ENCODE results near the gene ATP10B. TPM values are rescaled to one million over a fixed set of nuclear protein-coding genes. Genes with fewer than 3 reads are reported as not detected.

ATP10B gene
- total RNA-seq, 2 experiments from 2014 or later, result not detected

GRCh38 chr5:160693831-160694465, 158.1 kb downstream of the ATP10B start:
- Mint-ChIP-seq H3K36me3 (no peaks in the 10 kb centered on the region), H3K27me3 (peaks cover 4% of the 10 kb centered on the region), H3K9me3 (no peaks in the 10 kb centered on the region), H3K4me1 (no peaks in the 10 kb centered on the region), H3K4me3 (no peak overlapping the region), H3K27ac (no peak overlapping the region)
- no peak for DNase-seq

GRCh38 chr5:160692271-160692670, 159.7 kb downstream of the ATP10B start:
- no peaks in the 10 kb centered on the region for H3K9me3 Mint-ChIP-seq
- H3K27ac Mint-ChIP-seq, result no peak overlapping the region
- H3K27me3 Mint-ChIP-seq, result peaks cover 4% of the 10 kb centered on the region
- no peaks in the 10 kb centered on the region for H3K4me1 Mint-ChIP-seq
- DNase-seq, result no peak
- no peaks in the 10 kb centered on the region for H3K36me3 Mint-ChIP-seq
- no peak overlapping the region for H3K4me3 Mint-ChIP-seq

- H3K27ac Mint-ChIP-seq, result no peak overlapping the region
Observed at GRCh38 chr5:160685695-160686094, 166.3 kb downstream of the ATP10B start.

GRCh38 chr5:160685219-160685618, 166.8 kb downstream of the ATP10B start:
- Mint-ChIP-seq H3K9me3 (no peaks in the 10 kb centered on the region), H3K27me3 (no peaks in the 10 kb centered on the region), H3K27ac (no peak overlapping the region), H3K4me3 (no peak overlapping the region), H3K36me3 (no peaks in the 10 kb centered on the region), H3K4me1 (no peaks in the 10 kb centered on the region)
- no peak for DNase-seq

More at GRCh38 chr5:160685695-160686094, 166.3 kb downstream of the ATP10B start:
- Mint-ChIP-seq H3K4me1 (no peaks in the 10 kb centered on the region), H3K36me3 (no peaks in the 10 kb centered on the region), H3K4me3 (no peak overlapping the region), H3K9me3 (no peaks in the 10 kb centered on the region), H3K27me3 (no peaks in the 10 kb centered on the region)
- no peak for DNase-seq

- H3K9me3 Mint-ChIP-seq, result no peaks in the 10 kb centered on the region
- H3K36me3 Mint-ChIP-seq, result no peaks in the 10 kb centered on the region
- DNase-seq, result no peak
- H3K27me3 Mint-ChIP-seq, result peaks cover 4% of the 10 kb centered on the region
- no peak overlapping the region for H3K4me3 Mint-ChIP-seq
- no peaks in the 10 kb centered on the region for H3K4me1 Mint-ChIP-seq
- no peak overlapping the region for H3K27ac Mint-ChIP-seq
Observed at GRCh38 chr5:160679567-160680309, 172.3 kb downstream of the ATP10B start.

- no peak overlapping the region for H3K27ac Mint-ChIP-seq
Observed at GRCh38 chr5:160675988-160676387, 176.0 kb downstream of the ATP10B start.

GRCh38 chr5:160674901-160675300, 177.1 kb downstream of the ATP10B start:
- no peak overlapping the region for H3K4me3 Mint-ChIP-seq
- no peaks in the 10 kb centered on the region for H3K4me1 Mint-ChIP-seq
- H3K9me3 Mint-ChIP-seq, result no peaks in the 10 kb centered on the region
- DNase-seq, result no peak
- no peak overlapping the region for H3K27ac Mint-ChIP-seq
- no peaks in the 10 kb centered on the region for H3K36me3 Mint-ChIP-seq
- H3K27me3 Mint-ChIP-seq, result peaks cover 4% of the 10 kb centered on the region

More at GRCh38 chr5:160675988-160676387, 176.0 kb downstream of the ATP10B start:
- Mint-ChIP-seq H3K27me3 (peaks cover 4% of the 10 kb centered on the region), H3K36me3 (no peaks in the 10 kb centered on the region), H3K9me3 (no peaks in the 10 kb centered on the region), H3K4me3 (no peak overlapping the region), H3K4me1 (no peaks in the 10 kb centered on the region)
- no peak for DNase-seq

GRCh38 chr5:160672521-160672920, 179.5 kb downstream of the ATP10B start:
- H3K9me3 Mint-ChIP-seq, result no peaks in the 10 kb centered on the region
- H3K36me3 Mint-ChIP-seq, result no peaks in the 10 kb centered on the region
- no peak for DNase-seq
- H3K4me1 Mint-ChIP-seq, result no peaks in the 10 kb centered on the region
- peaks cover 4% of the 10 kb centered on the region for H3K27me3 Mint-ChIP-seq
- H3K4me3 Mint-ChIP-seq, result no peak overlapping the region
- H3K27ac Mint-ChIP-seq, result no peak overlapping the region

- DNase-seq, result no peak
- Mint-ChIP-seq H3K36me3 (no peaks in the 10 kb centered on the region), H3K4me3 (no peak overlapping the region), H3K9me3 (no peaks in the 10 kb centered on the region), H3K4me1 (no peaks in the 10 kb centered on the region), H3K27me3 (no peaks in the 10 kb centered on the region), H3K27ac (no peak overlapping the region)
Observed at GRCh38 chr5:160668356-160668755, 183.7 kb downstream of the ATP10B start.

GRCh38 chr5:160667160-160667559, 184.9 kb downstream of the ATP10B start:
- Mint-ChIP-seq H3K9me3 (peaks cover 1% of the 10 kb centered on the region), H3K4me1 (no peaks in the 10 kb centered on the region), H3K27ac (no peak overlapping the region), H3K27me3 (no peaks in the 10 kb centered on the region), H3K36me3 (no peaks in the 10 kb centered on the region), H3K4me3 (no peak overlapping the region)
- no peak for DNase-seq

- Mint-ChIP-seq H3K27me3 (no peaks in the 10 kb centered on the region), H3K36me3 (no peaks in the 10 kb centered on the region)
- no peak for DNase-seq
Observed at GRCh38 chr5:160665460-160665859, 186.6 kb downstream of the ATP10B start.

GRCh38 chr5:160660132-160660531, 191.9 kb downstream of the ATP10B start:
- no peak overlapping the region for H3K27ac Mint-ChIP-seq
- H3K27me3 Mint-ChIP-seq, result peaks cover 20% of the 10 kb centered on the region
- no peak overlapping the region for H3K4me3 Mint-ChIP-seq
- peaks cover 1% of the 10 kb centered on the region for H3K9me3 Mint-ChIP-seq
- no peaks in the 10 kb centered on the region for H3K36me3 Mint-ChIP-seq
- H3K4me1 Mint-ChIP-seq, result no peaks in the 10 kb centered on the region
- no peak for DNase-seq

More at GRCh38 chr5:160665460-160665859, 186.6 kb downstream of the ATP10B start:
- peaks cover 1% of the 10 kb centered on the region for H3K9me3 Mint-ChIP-seq
- no peaks in the 10 kb centered on the region for H3K4me1 Mint-ChIP-seq
- H3K4me3 Mint-ChIP-seq, result no peak overlapping the region
- H3K27ac Mint-ChIP-seq, result no peak overlapping the region

GRCh38 chr5:160657622-160658458, 194.2 kb downstream of the ATP10B start:
- Mint-ChIP-seq H3K27ac (no peak overlapping the region), H3K4me3 (no peak overlapping the region), H3K4me1 (no peaks in the 10 kb centered on the region), H3K9me3 (peaks cover 1% of the 10 kb centered on the region), H3K27me3 (peaks cover 20% of the 10 kb centered on the region), H3K36me3 (no peaks in the 10 kb centered on the region)
- DNase-seq, result no peak

GRCh38 chr5:160657068-160657507, 194.9 kb downstream of the ATP10B start:
- H3K9me3 Mint-ChIP-seq, result no peaks in the 10 kb centered on the region
- no peak overlapping the region for H3K27ac Mint-ChIP-seq
- H3K4me1 Mint-ChIP-seq, result no peaks in the 10 kb centered on the region
- no peaks in the 10 kb centered on the region for H3K36me3 Mint-ChIP-seq
- no peak for DNase-seq
- peaks cover 20% of the 10 kb centered on the region for H3K27me3 Mint-ChIP-seq
- no peak overlapping the region for H3K4me3 Mint-ChIP-seq

GRCh38 chr5:160655717-160656116, 196.3 kb downstream of the ATP10B start:
- Mint-ChIP-seq H3K27ac (no peak overlapping the region), H3K4me1 (no peaks in the 10 kb centered on the region), H3K4me3 (no peak overlapping the region), H3K9me3 (no peaks in the 10 kb centered on the region), H3K27me3 (peaks cover 20% of the 10 kb centered on the region), H3K36me3 (no peaks in the 10 kb centered on the region)
- DNase-seq, result no peak
